H1 (cell line): Measurements from ENCODE around the gene SP1. TPM values are rescaled to one million over a fixed set of nuclear protein-coding genes. Genes with fewer than 3 reads are reported as not detected.

Source experiments
- CTCF ChIA-PET: fragments of 300-600 bp; sonication (Branson Sonifier 250); formaldehyde crosslinking; loops from one replicate; lab custom pipeline; 2021; ENCODE audit not compliant: partially characterized antibody; lab: Charles Lee
- POLR2A ChIA-PET: fragments of 300-600 bp; sonication (Branson Sonifier 250); formaldehyde crosslinking; loops from one replicate; lab custom pipeline; 2021; ENCODE audit warnings: inconsistent platforms; ENCODE audit not compliant: partially characterized antibody; lab: Charles Lee
- DNase-seq, 2 experiments: peaks; one replicate each; pipeline versions ENCODE4 v3.0.0 to v3.0.0-alpha.2; 2010 to 2022; ENCODE audit warnings: low spot score in 2 of 2, low read depth in 1 of 2, mixed read lengths in 1 of 2
- FAIRE-seq: peaks from 2 replicates; lab custom pipeline; 2011; peaks lifted over from hg19 to GRCh38; lab: Jason Lieb, UNC
- H2AFZ ChIP-seq: 2 replicates; pipeline ENCODE4 v1.8.1; 2012; ENCODE audit warnings: low read length, inconsistent platforms
- H2AK5ac ChIP-seq: 2 replicates; pipeline ENCODE4 v1.6.1; 2013; ENCODE audit warnings: low read depth, low read length
- H2BK120ac ChIP-seq: replicated peaks from 2 replicates; pipeline ENCODE3; 2013; ENCODE audit warnings: low read depth, low read length, inconsistent platforms
- H2BK12ac ChIP-seq: 2 replicates; pipeline ENCODE4 v1.6.1; 2013; ENCODE audit warnings: low read depth, low read length
- H2BK15ac ChIP-seq: 2 replicates; pipeline ENCODE4 v1.6.1; 2013; ENCODE audit warnings: low read length
- H2BK20ac ChIP-seq: 2 replicates; pipeline ENCODE4 v1.6.1; 2013; ENCODE audit warnings: low read length
- H2BK5ac ChIP-seq: 2 replicates; pipeline ENCODE4 v1.6.1; 2013; ENCODE audit warnings: low read depth, low read length
- H3K14ac ChIP-seq: 2 replicates; pipeline ENCODE4 v1.6.1; 2013; ENCODE audit warnings: inconsistent platforms; ENCODE audit not compliant: insufficient read length
- H3K18ac ChIP-seq: 2 replicates; pipeline ENCODE4 v1.6.1; 2013; ENCODE audit warnings: low read length; ENCODE audit errors: extremely low read depth
- H3K23ac ChIP-seq: 2 replicates; pipeline ENCODE4 v1.6.1; 2013; ENCODE audit warnings: inconsistent platforms; ENCODE audit not compliant: insufficient read length
- H3K23me2 ChIP-seq: 2 replicates; pipeline ENCODE4 v1.6.1; 2013; ENCODE audit warnings: low read depth, low read length
- H3K27ac ChIP-seq: 2 replicates; pipeline ENCODE4 v1.6.1; 2011; ENCODE audit warnings: low read depth, low read length, inconsistent platforms
- H3K27me3 ChIP-seq, 4 experiments: replicated peaks in 1 of 4; 1 replicate in 1 of 4; 2 replicates in 3 of 4; pipeline versions ENCODE4 v1.6.1 to v1.8.1; 2011 to 2013; ENCODE audit warnings: low read length in 3 of 4, mild to moderate bottlenecking in 3 of 4, inconsistent platforms in 2 of 4, mixed read lengths in 2 of 4, moderate library complexity in 1 of 4; ENCODE audit not compliant: control insufficient read depth in 3 of 4, insufficient read depth in 3 of 4; ENCODE audit errors: extremely low read depth in 1 of 4
- H3K36me3 ChIP-seq, 4 experiments: 2 replicates each; pipeline versions ENCODE4 v1.6.1 to v1.8.1; 2011 to 2013; ENCODE audit warnings: mild to moderate bottlenecking in 4 of 4, low read length in 3 of 4, moderate library complexity in 2 of 4, control low read depth in 1 of 4, inconsistent platforms in 1 of 4; ENCODE audit not compliant: insufficient read depth in 4 of 4, control insufficient read depth in 2 of 4
- H3K4ac ChIP-seq: replicated peaks from 2 replicates; pipeline ENCODE3; 2013; ENCODE audit warnings: low read length, low read depth, mixed read lengths, inconsistent platforms; ENCODE audit not compliant: insufficient read length
- H3K4me1 ChIP-seq, 4 experiments: replicated peaks in 1 of 4; 1 replicate in 1 of 4; 2 replicates in 3 of 4; pipeline versions ENCODE4 v1.6.1 to v1.8.1; 2011 to 2013; ENCODE audit warnings: low read length in 3 of 4, inconsistent platforms in 2 of 4, mixed read lengths in 1 of 4; ENCODE audit not compliant: insufficient read depth in 4 of 4, control insufficient read depth in 3 of 4
- H3K4me2 ChIP-seq, 2 experiments: 2 replicates each; pipeline versions ENCODE4 v1.6.1 to v1.8.1; 2011 to 2013; ENCODE audit warnings: low read depth in 2 of 2, low read length in 2 of 2, control low read depth in 1 of 2, inconsistent platforms in 1 of 2, mild to moderate bottlenecking in 1 of 2; ENCODE audit not compliant: insufficient read depth in 1 of 2
- H3K4me3 ChIP-seq, 4 experiments: fragments of 200-600, 300-600 bp in 1 of 4; sonication (generic), shearing (Covaris generic), sonication (Bioruptor Twin) in 1 of 4; 2 replicates each; pipeline versions ENCODE4 v1.5.1 to v1.8.1; 2011 to 2016; ENCODE audit warnings: low read length in 4 of 4, low read depth in 3 of 4, control low read depth in 2 of 4, inconsistent platforms in 2 of 4, mild to moderate bottlenecking in 2 of 4, mixed read lengths in 1 of 4, moderate library complexity in 1 of 4; ENCODE audit not compliant: insufficient read depth in 2 of 4; ENCODE audit errors: extremely low read depth in 1 of 4
- H3K56ac ChIP-seq: replicated peaks from 2 replicates; pipeline ENCODE3; 2013; ENCODE audit warnings: low read depth, mild to moderate bottlenecking, mixed read lengths, low read length, inconsistent platforms; ENCODE audit not compliant: insufficient read length
- H3K79me1 ChIP-seq: 2 replicates; pipeline ENCODE4 v1.6.1; 2013; ENCODE audit warnings: low read depth, low read length, control low read depth
- H3K79me2 ChIP-seq, 2 experiments: 2 replicates each; pipeline versions ENCODE4 v1.6.1 to v1.8.1; 2012 to 2013; ENCODE audit warnings: low read length in 2 of 2, mild to moderate bottlenecking in 2 of 2, inconsistent platforms in 1 of 2; ENCODE audit not compliant: insufficient read depth in 2 of 2, control insufficient read depth in 1 of 2
- H3K9ac ChIP-seq, 4 experiments: replicated peaks in 1 of 4; 1 replicate in 1 of 4; 2 replicates in 3 of 4; pipeline versions ENCODE4 v1.6.1 to v1.8.1; 2011 to 2013; ENCODE audit warnings: low read depth in 3 of 4, low read length in 3 of 4, control low read depth in 2 of 4, mild to moderate bottlenecking in 2 of 4, moderate library complexity in 2 of 4, inconsistent platforms in 1 of 4; ENCODE audit errors: extremely low read depth in 1 of 4
- H3K9me3 ChIP-seq, 2 experiments: 2 replicates each; pipeline versions ENCODE4 v1.6.1 to v1.8.1; 2012 to 2013; ENCODE audit warnings: mild to moderate bottlenecking in 2 of 2, moderate library complexity in 2 of 2, control low read depth in 1 of 2, inconsistent platforms in 1 of 2, low read depth in 1 of 2, low read length in 1 of 2, mixed read lengths in 1 of 2; ENCODE audit not compliant: insufficient read depth in 2 of 2
- H4K20me1 ChIP-seq, 2 experiments: replicated peaks in 1 of 2; 2 replicates each; pipeline versions ENCODE3 to v1.8.1; 2011 to 2013; ENCODE audit warnings: inconsistent platforms in 2 of 2, low read length in 2 of 2, mild to moderate bottlenecking in 1 of 2; ENCODE audit not compliant: insufficient read depth in 2 of 2, control insufficient read depth in 1 of 2
- H4K5ac ChIP-seq: 2 replicates; pipeline ENCODE4 v1.6.1; 2013; ENCODE audit warnings: low read length, low read depth, mixed read lengths, inconsistent platforms; ENCODE audit not compliant: insufficient read length
- H4K8ac ChIP-seq: 2 replicates; pipeline ENCODE4 v1.8.0; 2013; ENCODE audit warnings: mild to moderate bottlenecking, moderate library complexity, low read length, inconsistent platforms; ENCODE audit not compliant: insufficient read depth; ENCODE audit errors: extremely low read depth
- H4K91ac ChIP-seq: replicated peaks from 2 replicates; pipeline ENCODE3; 2013; ENCODE audit warnings: low read length, mixed read lengths, inconsistent platforms; ENCODE audit not compliant: insufficient read length
- JUND ChIP-seq: IDR thresholded peaks from 2 replicates; pipeline ENCODE4 v1.6.1; 2011; ENCODE audit warnings: mild to moderate bottlenecking, improper control_type of control experiment, low read length
- SP1 ChIP-seq: IDR thresholded peaks from 2 replicates; pipeline ENCODE4 v1.6.1; 2011; ENCODE audit warnings: low read depth, low read length
- TAF1 ChIP-seq: IDR thresholded peaks from 2 replicates; pipeline ENCODE4 v1.6.1; 2011; ENCODE audit warnings: mild to moderate bottlenecking, low read depth, low read length
- WGBS, 2 experiments: shearing (Covaris generic) in 1 of 2; methylation state at CpG; one replicate each; pipeline versions ENCODE4 v1.1.6 to v1.1.7; 2013 to 2015; ENCODE audit warnings: low lambda C conversion rate in 2 of 2, mixed read lengths in 2 of 2, inconsistent platforms in 1 of 2, low coverage in 1 of 2, missing lambda C conversion rate in 1 of 2; ENCODE audit not compliant: insufficient replicate concordance in 2 of 2, insufficient coverage in 1 of 2, insufficient read length in 1 of 2; ENCODE audit errors: extremely low coverage in 1 of 2, missing lambda C conversion rate in 1 of 2; 5-methylcytosine and 5-hydroxymethylcytosine counted together
- polyA plus RNA-seq, 7 experiments: library from polyadenylated mRNA; depleted of rRNA in 3 of 7; stranded (reverse) in 5 of 7; unstranded in 2 of 7; fragments of >200 nt in 5 of 7; fragments of 200-250 nt in 2 of 7; gene quantifications; 1 replicate in 5 of 7; 2 replicates in 1 of 7; 4 replicates in 1 of 7; pipeline versions ENCODE4 v1.2.1 to v1.2.3, GENCODE V29; 2011 to 2013; ENCODE audit warnings: missing spikeins in 2 of 7, mixed read lengths in 2 of 7
- total RNA-seq: library from RNA; stranded (reverse); fragmentation: NEBNext Ultra II Directional; extraction: Animal tissue kit (Norgen Biotek cat#: 25700); gene quantifications from 2 replicates; pipeline ENCODE4 v1.2.1, GENCODE V29; 2021

The SP1 gene
- total and polyA plus RNA-seq, 2 of the 8 experiments (the other 6 are each of a cell fraction or from before 2014, with no cell fraction given) = 50.7 to 75.2 TPM

DNA sequence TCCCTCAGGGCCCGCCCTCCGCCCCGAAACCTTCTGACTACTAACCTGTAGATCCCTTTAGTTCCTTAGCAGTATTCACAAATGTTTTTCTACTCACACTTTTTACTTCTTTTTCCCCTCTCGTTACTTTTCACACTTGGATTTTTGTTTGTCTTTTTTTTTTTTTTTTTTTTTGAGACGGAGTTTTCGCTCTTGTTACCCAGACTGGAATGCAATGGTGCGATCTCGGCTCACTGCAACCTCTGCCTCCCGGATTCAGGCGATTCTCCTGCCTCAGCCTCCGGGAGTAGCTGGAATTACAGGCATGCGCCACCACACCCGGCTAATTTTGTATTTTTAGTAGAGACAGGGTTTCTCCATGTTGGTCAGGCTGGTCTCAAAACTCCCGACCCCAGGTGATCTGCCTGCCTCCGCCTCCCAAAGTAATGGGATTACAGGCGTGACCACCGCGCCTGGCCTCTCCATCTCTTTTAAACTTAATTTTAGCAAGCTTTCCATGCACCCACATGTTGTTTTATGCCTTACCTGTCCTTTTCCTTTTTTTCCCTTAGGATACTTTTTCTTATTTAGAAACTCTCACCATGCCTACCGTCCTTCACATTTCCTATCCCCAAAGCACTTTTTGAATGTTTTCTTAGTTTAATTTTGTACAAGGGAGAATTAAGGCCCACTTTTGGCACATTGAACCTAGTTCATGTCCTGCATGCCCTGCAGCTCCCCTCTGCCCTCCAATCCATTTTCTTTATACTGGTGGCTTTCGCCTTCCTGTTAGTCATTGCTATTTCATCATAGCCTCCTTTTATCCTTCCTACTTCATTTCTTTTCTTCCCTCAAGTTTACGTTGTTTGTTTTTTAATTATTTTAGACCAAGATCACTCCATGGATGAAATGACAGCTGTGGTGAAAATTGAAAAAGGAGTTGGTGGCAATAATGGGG, 1.1 kb downstream of the SP1 start:
- peak; percentile 54; the same call in 1 of the 2 replicates for TF ChIP-seq SP1
- peak; percentile 24; the same call in 1 of the 2 replicates for TF ChIP-seq TAF1
- no peak for TF ChIP-seq JUND
- peak overlapping the region; percentile 51 to 72 (median 54) for H3K4me3 ChIP-seq
- H3K23me2 ChIP-seq = peaks cover 7% of the 10 kb centered on the region; the same call in 1 of the 2 replicates
- ChIA-PET CTCF (interaction anchor here (0.5 to 4.8 kb wide), 25 partner anchors 11 to 495 kb away, joined by 3 to 69 read pairs (median 4); partner anchors contain the start of genes AAAS, AMHR2 and SP7), POLR2A (interaction anchor here (0.6 to 2.0 kb wide), 17 partner anchors 10 to 374 kb away, joined by 3 to 14 read pairs (median 4); partner anchors contain the start of genes AAAS and NPFF)
- peaks cover 6 to 26% (median 14%) of the 10 kb centered on the region in 4 experiments for H3K4me1 ChIP-seq
- H2BK20ac ChIP-seq = no peak overlapping the region
- peaks cover 12% of the 10 kb centered on the region for H3K79me1 ChIP-seq
- H2AFZ ChIP-seq = no peak overlapping the region
- no peak overlapping the region for H3K18ac ChIP-seq
- peak overlapping the region; percentile 4; the same call in 1 of the 2 replicates for H2BK5ac ChIP-seq
- H2AK5ac ChIP-seq = no peak overlapping the region; the same call in 1 of the 2 replicates
- peak overlapping the region; percentile 40; the same call in 1 of the 2 replicates for H4K8ac ChIP-seq
- H2BK12ac ChIP-seq = peak overlapping the region; percentile 75; the same call in 1 of the 2 replicates
- H3K27ac ChIP-seq = peak overlapping the region; percentile 62; the same call in 1 of the 2 replicates
- DNase-seq (peak in 1 of 2 experiments; percentile 48), FAIRE-seq (no peak)
- H3K36me3 ChIP-seq = peaks cover 18 to 35% (median 18%) of the 10 kb centered on the region in 4 experiments
- H3K79me2 ChIP-seq = peaks cover 11 to 41% of the 10 kb centered on the region in 2 experiments
- H3K56ac ChIP-seq = no peak overlapping the region
- H3K4me2 ChIP-seq = peak overlapping the region; percentile 72 to 81
- no peaks in the 10 kb centered on the region for H3K9me3 ChIP-seq
- no peak overlapping the region for H3K14ac ChIP-seq
- H4K20me1 ChIP-seq = peaks cover 2 to 13% of the 10 kb centered on the region in 2 experiments
- WGBS, 2 experiments = 20% methylated on average over 17 of the region's 21 CpGs; no CpG with 5 or more reads in 1 of the 2 experiments
- no peak overlapping the region for H2BK120ac ChIP-seq
- H4K5ac ChIP-seq = peak overlapping the region; percentile 63
- H4K91ac ChIP-seq = peak overlapping the region; percentile 47
- H3K9ac ChIP-seq = peak overlapping the region; percentile 25 to 83 (median 44); a peak in 6 of 7 replicates
- H3K23ac ChIP-seq = no peak overlapping the region
- H3K27me3 ChIP-seq = no peaks in the 10 kb centered on the region
- no peak overlapping the region for H2BK15ac ChIP-seq
- H3K4ac ChIP-seq = peak overlapping the region; percentile 80
